ENCODE data around the gene FXYD3.
A peak's percentile ranks its signal among the peaks of the same experiment; 100 is the strongest.
"Not testable (repeated sequence)": the region's sequence is repeated elsewhere in the genome, so short reads cannot be mapped to it uniquely, and the experiment has no call there.

The FXYD3 gene

GRCh38 chr19:35144259-35144599 lies 28.6 kb downstream of the FXYD3 start:
- DNase-seq = no peak

- DNase-seq = peak; percentile 30
These were observed 29.2 kb downstream of the FXYD3 start for GRCh38 chr19:35144600-35145436.

GRCh38 chr19:35146746-35147459 lies 31.3 kb downstream of the FXYD3 start:
- DNase-seq = peak; percentile 23

- DNase-seq = no peak
These were observed 33.8 kb downstream of the FXYD3 start for GRCh38 chr19:35149463-35149862.

GRCh38 chr19:35150445-35150844 lies 34.8 kb downstream of the FXYD3 start:
- DNase-seq = no peak

GRCh38 chr19:35151273-35152065 lies 35.8 kb downstream of the FXYD3 start:
- no peak for DNase-seq

- not testable (repeated sequence) for DNase-seq
These were observed 37.5 kb downstream of the FXYD3 start for GRCh38 chr19:35153129-35153522.

GRCh38 chr19:35153701-35154524 lies 38.3 kb downstream of the FXYD3 start:
- DNase-seq = peak; percentile 67

- DNase-seq = peak; percentile 93
These were observed 39.1 kb downstream of the FXYD3 start, which contains the start of gene FXYD5 for GRCh38 chr19:35154525-35155406. FXYD5 (plus strand) TSS chr19:35154735; CDS start chr19:35155551, 816 bp downstream.

GRCh38 chr19:35155441-35155840 lies 39.8 kb downstream of the FXYD3 start:
- no peak for DNase-seq

GRCh38 chr19:35155981-35156672 lies 40.5 kb downstream of the FXYD3 start:
- no peak for DNase-seq

GRCh38 chr19:35156673-35157014 lies 41.0 kb downstream of the FXYD3 start:
- DNase-seq = no peak

- DNase-seq = no peak
These were observed 41.8 kb downstream of the FXYD3 start for GRCh38 chr19:35157431-35157830.

- no peak for DNase-seq
These were observed 44.0 kb downstream of the FXYD3 start for GRCh38 chr19:35159606-35160005.

- DNase-seq = no peak
These were observed 45.2 kb downstream of the FXYD3 start for GRCh38 chr19:35160629-35161433.

- DNase-seq = no peak
These were observed 45.8 kb downstream of the FXYD3 start for GRCh38 chr19:35161434-35161743.

- no peak for DNase-seq
These were observed 47.1 kb downstream of the FXYD3 start for GRCh38 chr19:35162471-35163326.

GRCh38 chr19:35164418-35164817 lies 48.8 kb downstream of the FXYD3 start:
- DNase-seq = no peak

Data from OCI-M1 (cell line).